KMS-11 (cell line): ENCODE measurements around the gene ACACA.

Experiments used
- H2AFZ ChIP-seq: fragments of 200-600 bp; sonication (generic); 2 replicates; pipeline ENCODE4 v1.6.1; 2016; ENCODE audit warnings: antibody characterized with exemption, mixed run types, low read depth
- H3K27ac ChIP-seq: fragments of 200-600 bp; sonication (generic); 2 replicates; pipeline ENCODE4 v1.6.1; 2016; ENCODE audit warnings: mild to moderate bottlenecking, mixed run types
- H3K27me3 ChIP-seq: fragments of 200-600 bp; sonication (generic); 2 replicates; pipeline ENCODE4 v1.6.1; 2017; ENCODE audit warnings: mild to moderate bottlenecking, low read depth, mixed run types, moderate library complexity; ENCODE audit not compliant: insufficient read depth
- H3K36me3 ChIP-seq: fragments of 200-600 bp; sonication (generic); 2 replicates; pipeline ENCODE4 v1.6.1; 2017; ENCODE audit warnings: mild to moderate bottlenecking, mixed run types; ENCODE audit not compliant: insufficient read depth
- H3K4me1 ChIP-seq: fragments of 200-600 bp; sonication (generic); 2 replicates; pipeline ENCODE4 v1.6.1; 2016; ENCODE audit warnings: mild to moderate bottlenecking, low read depth, mixed run types; ENCODE audit not compliant: poor library complexity, severe bottlenecking
- H3K4me2 ChIP-seq: fragments of 200-600 bp; sonication (generic); 2 replicates; pipeline ENCODE4 v1.7.0; 2016; ENCODE audit warnings: mild to moderate bottlenecking, mixed run types
- H3K4me3 ChIP-seq: fragments of 200-600 bp; sonication (generic); IDR thresholded peaks from 2 replicates; pipeline ENCODE4 v1.6.1; 2017; ENCODE audit warnings: low read depth, low read length, mixed read lengths; ENCODE audit not compliant: insufficient read depth
- H3K79me2 ChIP-seq: fragments of 200-600 bp; sonication (generic); 2 replicates; pipeline ENCODE4 v1.6.1; 2016; ENCODE audit warnings: low read depth, mixed run types; ENCODE audit not compliant: insufficient read depth
- H3K9ac ChIP-seq: fragments of 200-600 bp; sonication (generic); 2 replicates; pipeline ENCODE4 v1.6.1; 2016; ENCODE audit warnings: mild to moderate bottlenecking, mixed run types
- H4K20me1 ChIP-seq: fragments of 200-600 bp; sonication (generic); 2 replicates; pipeline ENCODE4 v1.6.1; 2016; ENCODE audit warnings: mild to moderate bottlenecking, mixed run types; ENCODE audit not compliant: insufficient read depth
- CTCF ChIP-seq: fragments of 200-600 bp; sonication (generic); conservative IDR thresholded peaks from 2 replicates; pipeline ENCODE4 v1.6.1; 2017; ENCODE audit warnings: low read depth, mild to moderate bottlenecking, antibody characterized with exemption, low read length, moderate library complexity, mixed read lengths

ACACA gene

GRCh38 chr17:37429453-37429852 is 22.8 kb upstream of the ACACA start:
- peaks cover 31% of the 10 kb centered on the region for H3K4me1 ChIP-seq
- peak overlapping the region; percentile 45 for H3K4me2 ChIP-seq
- no peaks in the 10 kb centered on the region for H3K79me2 ChIP-seq
- no peaks in the 10 kb centered on the region for H3K27me3 ChIP-seq
- peaks cover 3% of the 10 kb centered on the region; the same call in 1 of the 2 replicates for H3K36me3 ChIP-seq
- H4K20me1 ChIP-seq = no peaks in the 10 kb centered on the region
- no peak overlapping the region for H3K4me3 ChIP-seq
- no peak for TF ChIP-seq CTCF
- H3K9ac ChIP-seq = no peak overlapping the region; the same call in 1 of the 2 replicates
- H2AFZ ChIP-seq = no peak overlapping the region
- peak overlapping the region; percentile 55 for H3K27ac ChIP-seq

GRCh38 chr17:37429039-37429438 is 22.4 kb upstream of the ACACA start:
- Histone ChIP-seq H3K27me3 (no peaks in the 10 kb centered on the region), H3K4me2 (peak overlapping the region; percentile 45; the same call in 1 of the 2 replicates), H3K9ac (no peak overlapping the region), H3K79me2 (no peaks in the 10 kb centered on the region), H3K36me3 (peaks cover 3% of the 10 kb centered on the region; the same call in 1 of the 2 replicates), H3K4me1 (peaks cover 31% of the 10 kb centered on the region), H3K4me3 (no peak overlapping the region), H4K20me1 (no peaks in the 10 kb centered on the region), H2AFZ (no peak overlapping the region), H3K27ac (peak overlapping the region; percentile 55; the same call in 1 of the 2 replicates)
- no peak for TF ChIP-seq CTCF

GRCh38 chr17:37425268-37425667 is 18.6 kb upstream of the ACACA start:
- no peak overlapping the region for H3K4me3 ChIP-seq
- no peaks in the 10 kb centered on the region for H3K79me2 ChIP-seq
- H3K4me1 ChIP-seq = peaks cover 23% of the 10 kb centered on the region
- no peak for TF ChIP-seq CTCF
- H4K20me1 ChIP-seq = no peaks in the 10 kb centered on the region
- H3K27me3 ChIP-seq = no peaks in the 10 kb centered on the region
- H3K9ac ChIP-seq = no peak overlapping the region
- no peak overlapping the region for H2AFZ ChIP-seq
- H3K36me3 ChIP-seq = no peaks in the 10 kb centered on the region; the same call in 1 of the 2 replicates
- H3K27ac ChIP-seq = no peak overlapping the region
- no peak overlapping the region for H3K4me2 ChIP-seq

GRCh38 chr17:37422971-37423625 is 16.5 kb upstream of the ACACA start:
- H3K36me3 ChIP-seq = no peaks in the 10 kb centered on the region; the same call in 1 of the 2 replicates
- no peak overlapping the region for H3K4me2 ChIP-seq
- no peaks in the 10 kb centered on the region for H3K79me2 ChIP-seq
- no peaks in the 10 kb centered on the region for H3K27me3 ChIP-seq
- H3K4me3 ChIP-seq = no peak overlapping the region
- no peak for TF ChIP-seq CTCF
- no peaks in the 10 kb centered on the region for H4K20me1 ChIP-seq
- no peak overlapping the region for H3K9ac ChIP-seq
- no peak overlapping the region for H2AFZ ChIP-seq
- peaks cover 4% of the 10 kb centered on the region for H3K4me1 ChIP-seq
- no peak overlapping the region for H3K27ac ChIP-seq
